GM19468 (cell line): ENCODE measurements around the gene EMP1.
"Not testable (repeated sequence)": the region's sequence is repeated elsewhere in the genome, so short reads cannot be mapped to it uniquely, and the experiment has no call there.

Source experiments
- ATAC-seq: cut with Tn5 transposase; IDR thresholded peaks from one replicate; pipeline ENCODE4 v1.9.1; 2021; ENCODE audit warnings: mild to moderate bottlenecking, moderate library complexity, moderate number of reproducible peaks; ENCODE audit not compliant: unreplicated experiment; ENCODE audit errors: extremely low read depth

EMP1 gene

DNA sequence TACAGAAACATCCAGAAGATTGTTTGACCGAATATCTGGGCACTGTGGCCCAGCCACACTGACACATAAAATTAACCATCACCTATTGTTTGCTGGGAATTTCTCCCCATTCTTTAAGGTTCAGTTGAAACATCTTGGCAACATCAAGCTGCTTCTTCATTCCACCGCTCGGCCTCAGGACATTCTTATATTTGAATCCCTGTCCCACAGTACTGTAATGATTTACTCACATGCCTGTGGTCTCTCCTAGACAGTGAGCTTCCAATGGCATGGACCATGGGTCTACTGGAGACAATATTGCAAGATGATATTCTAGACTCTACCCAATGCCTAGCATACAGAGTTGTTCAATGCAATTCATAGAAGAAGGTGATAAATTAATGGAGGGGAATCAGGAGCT, 56.1 kb downstream of the EMP1 start:
- ATAC-seq, result no peak

GRCh38 chr12:13253966-13254760, 57.6 kb downstream of the EMP1 start:
- no peak for ATAC-seq

DNA sequence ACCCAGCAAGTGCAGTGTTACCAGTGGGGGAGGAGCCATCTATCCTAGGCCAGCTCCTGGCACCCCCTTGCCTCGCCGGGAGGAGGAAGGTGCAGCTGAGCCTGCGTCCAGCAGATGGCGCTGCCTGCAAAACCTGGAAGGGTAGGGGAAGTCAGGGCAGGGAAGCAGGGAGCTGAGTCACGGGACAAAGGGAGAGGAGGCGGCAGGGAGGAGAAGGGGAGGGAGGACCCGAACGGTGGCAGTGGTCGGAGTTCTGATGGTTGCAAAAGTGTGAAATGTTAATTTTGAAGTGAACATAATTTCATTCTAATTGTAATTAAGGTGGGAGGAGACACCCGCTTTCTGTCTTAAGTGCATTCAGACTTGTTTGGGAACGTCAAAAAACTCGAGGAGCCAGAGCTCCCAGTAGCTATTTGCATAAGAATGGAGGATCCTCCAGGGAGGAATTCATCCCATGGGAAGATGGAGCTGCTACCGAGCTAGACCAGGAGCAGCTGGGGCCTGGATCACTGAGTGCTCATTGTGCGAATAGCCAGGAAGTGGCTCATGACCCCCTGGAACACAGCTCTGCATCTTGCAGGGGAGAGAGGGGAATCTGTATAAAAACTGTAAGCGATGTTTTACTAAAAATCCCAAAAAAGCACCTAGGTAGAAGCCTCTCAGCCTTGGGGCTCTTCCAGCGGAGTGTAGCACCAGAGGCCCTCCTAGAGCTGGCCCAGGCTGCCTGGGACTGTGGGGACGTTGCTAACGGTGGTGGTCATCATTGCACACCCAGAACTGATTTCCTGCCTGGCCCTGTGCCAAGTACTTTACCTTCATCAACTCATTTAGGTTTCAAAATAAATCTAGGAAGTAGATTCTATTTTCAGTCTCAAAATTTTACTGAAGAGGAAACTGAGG, 59.5 kb downstream of the EMP1 start:
- peak; percentile 89 for ATAC-seq

DNA sequence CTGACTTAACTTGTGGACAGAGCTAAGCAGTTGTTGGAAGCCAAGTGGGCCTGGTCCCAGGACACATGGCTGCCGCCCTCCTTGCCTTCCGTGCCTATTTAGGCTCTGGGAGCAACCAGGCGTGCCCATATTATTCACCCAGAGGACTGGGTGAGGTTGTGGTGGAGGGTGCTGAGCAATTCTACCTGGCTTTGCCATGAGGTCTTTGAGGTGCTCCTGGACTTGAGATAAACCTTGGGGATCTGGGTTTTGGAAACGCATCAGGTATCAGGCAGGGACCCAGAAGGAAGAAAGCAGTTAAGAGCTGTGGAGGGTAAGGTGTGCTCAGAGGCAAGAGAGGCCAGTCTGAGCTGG, 60.1 kb downstream of the EMP1 start:
- ATAC-seq, result no peak

DNA sequence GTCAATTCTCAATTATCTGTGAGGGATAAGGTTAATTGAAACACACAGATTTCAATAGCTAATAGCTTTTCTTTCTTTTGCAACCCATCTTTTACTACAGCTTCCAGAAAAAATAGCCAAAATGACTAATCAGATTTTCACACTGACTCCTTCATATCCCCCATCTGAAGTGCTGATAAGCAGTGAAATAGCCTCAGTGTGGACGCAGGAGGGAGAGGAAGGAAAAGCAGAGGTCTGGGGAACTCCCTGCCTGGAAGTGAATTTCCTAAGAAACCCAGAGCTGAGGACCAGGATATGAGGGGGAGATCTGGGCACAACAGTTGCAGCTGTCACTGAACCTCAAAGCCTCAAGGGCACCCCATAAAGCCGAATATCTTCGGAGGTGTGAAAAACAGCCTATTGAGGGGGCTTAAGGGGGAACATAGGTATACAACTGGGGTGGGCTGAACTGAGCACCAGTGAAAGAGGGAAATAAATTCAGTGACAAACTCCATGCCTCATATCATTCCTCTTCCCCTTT, 60.9 kb downstream of the EMP1 start:
- ATAC-seq, result no peak

GRCh38 chr12:13258197-13258596, 61.7 kb downstream of the EMP1 start:
- ATAC-seq, result no peak

DNA sequence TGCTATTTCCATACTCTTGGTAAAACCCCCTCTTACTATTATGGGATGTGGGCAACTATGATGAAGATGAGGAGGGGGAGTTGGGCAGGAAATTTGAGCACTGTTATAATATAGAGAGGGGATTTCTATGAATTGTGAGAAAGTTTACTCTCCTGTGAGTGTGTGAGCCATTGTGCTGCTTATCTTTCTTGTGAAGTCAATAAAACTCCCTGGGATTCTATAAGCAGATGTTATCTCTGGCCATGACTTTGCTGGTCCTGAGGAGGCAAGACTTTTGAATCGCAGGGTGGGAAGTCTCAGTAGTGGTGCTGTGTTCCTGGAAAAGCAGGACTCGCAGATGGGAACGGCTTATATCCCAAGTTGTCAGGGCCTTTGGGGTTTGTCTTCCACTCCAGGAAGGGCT, 62.2 kb downstream of the EMP1 start:
- no peak for ATAC-seq

- not testable (repeated sequence) for ATAC-seq
These were observed 63.1 kb downstream of the EMP1 start for GRCh38 chr12:13259625-13260024.

- ATAC-seq, result not testable (repeated sequence)
These were observed 71.3 kb downstream of the EMP1 start for GRCh38 chr12:13267826-13268225.

GRCh38 chr12:13268581-13268980, 72.1 kb downstream of the EMP1 start:
- no peak for ATAC-seq
